A673 (cell line): ENCODE results near the gene ZNF579. TPM values are rescaled to one million over a fixed set of nuclear protein-coding genes. Genes with fewer than 3 reads are reported as not detected.

Experiments
- BruUV-seq: library from RNA; stranded (reverse); fragments of 400-500 nt; replicated peaks from 2 replicates; lab custom pipeline; 2021; lab: Mats Ljungman, UMichigan
- CTCF ChIA-PET: fragments of 300-600 bp; sonication (Branson Sonifier 250); formaldehyde crosslinking; loops from one replicate; lab custom pipeline; 2022; ENCODE audit warnings: antibody characterized with exemption; lab: Charles Lee
- POLR2A ChIA-PET: fragments of 300-600 bp; sonication (Branson Sonifier 250); formaldehyde crosslinking; loops from one replicate; lab custom pipeline; 2022; ENCODE audit warnings: antibody characterized with exemption; ENCODE audit not compliant: low non-redundant PET; lab: Charles Lee
- DNase-seq: peaks from one replicate; pipeline ENCODE4 v3.0.0-alpha.2; 2015; ENCODE audit warnings: low spot score
- H3K27ac ChIP-seq: fragments of 200-600 bp; sonication (generic); 2 replicates; pipeline ENCODE4 v1.5.1; 2016; ENCODE audit warnings: mixed run types, low read depth, mild to moderate bottlenecking, mixed read lengths, antibody characterized with exemption, low read length; ENCODE audit not compliant: poor library complexity, severe bottlenecking
- H3K27me3 ChIP-seq: fragments of 200-600 bp; sonication (generic); replicated peaks from 2 replicates; pipeline ENCODE4 v1.6.1; 2017; ENCODE audit warnings: mixed run types, low read depth, mild to moderate bottlenecking, mixed read lengths, antibody characterized with exemption, low read length; ENCODE audit not compliant: insufficient read depth, poor library complexity
- H3K36me3 ChIP-seq: fragments of 200-600 bp; sonication (generic); 2 replicates; pipeline ENCODE4 v1.6.1; 2016; ENCODE audit warnings: mixed run types, mild to moderate bottlenecking, mixed read lengths, antibody characterized with exemption, low read length; ENCODE audit not compliant: insufficient read depth, poor library complexity, severe bottlenecking
- H3K4me1 ChIP-seq: fragments of 200-600 bp; sonication (generic); 2 replicates; pipeline ENCODE4 v1.6.1; 2017; ENCODE audit warnings: mixed run types, mild to moderate bottlenecking, mixed read lengths, antibody characterized with exemption, low read length; ENCODE audit not compliant: insufficient read depth, poor library complexity, severe bottlenecking
- H3K4me3 ChIP-seq: fragments of 200-600 bp; sonication (generic); 2 replicates; pipeline ENCODE4 v1.5.1; 2016; ENCODE audit warnings: low read depth, mixed run types, mild to moderate bottlenecking, mixed read lengths, low read length; ENCODE audit not compliant: poor library complexity, severe bottlenecking
- H3K9me3 ChIP-seq: fragments of 200-600 bp; sonication (generic); 2 replicates; pipeline ENCODE4 v1.6.1; 2016; ENCODE audit warnings: mixed run types, low read depth, mild to moderate bottlenecking, mixed read lengths, antibody characterized with exemption, low read length; ENCODE audit not compliant: poor library complexity, severe bottlenecking
- EZH2 ChIP-seq: fragments of 200-600 bp; sonication (generic); IDR thresholded peaks from 2 replicates; pipeline ENCODE4 v1.6.1; 2017; ENCODE audit warnings: borderline replicate concordance, low read depth, mild to moderate bottlenecking, mixed read lengths, antibody characterized with exemption, low read length; ENCODE audit not compliant: poor library complexity, severe bottlenecking
- intact Hi-C: fragments of 100-400 bp; cut with micrococcal nuclease; formaldehyde crosslinking; loops from one replicate; pipeline ENCODE4 v1.10.0; 2022; ENCODE audit not compliant: unreplicated experiment
- total RNA-seq: library from RNA; stranded (reverse); gene quantifications from 2 replicates; pipeline ENCODE4 v1.2.3, GENCODE V29; 2021
- TF ChIP-seq, protein P1 (sequence below): fragments of 300-800, 200-600 bp; sonication (generic); conservative IDR thresholded peaks from 2 replicates; pipeline ENCODE4 v1.5.1; 2017; ENCODE audit warnings: low read depth, mild to moderate bottlenecking, antibody characterized with exemption, low read length, moderate library complexity, mixed read lengths

Gene ZNF579
- total RNA-seq, 1 experiment from 2014 or later: 27.5 TPM

DNA sequence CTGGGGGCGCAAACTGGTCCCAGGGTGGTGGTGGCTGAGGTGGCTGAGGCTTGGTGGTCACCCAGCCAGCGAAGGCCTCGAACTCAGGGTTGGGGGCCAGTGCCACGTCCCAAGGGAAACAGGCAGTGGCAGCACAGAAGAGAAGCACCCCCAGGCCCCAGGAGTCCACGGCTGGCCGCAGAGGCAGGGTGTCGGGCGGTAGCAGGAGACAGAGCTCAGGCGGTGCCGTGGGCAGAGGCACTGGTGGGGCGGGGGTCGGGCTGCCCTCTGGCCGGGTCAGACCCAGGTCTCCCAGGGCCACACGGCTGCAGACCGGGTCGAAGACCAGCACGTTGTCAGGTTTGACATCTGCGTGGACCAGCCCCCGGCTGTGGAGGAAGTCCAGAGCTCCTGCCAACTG lies 39.6 kb downstream of the ZNF579 start:
- no peak for DNase-seq
- ChIA-PET CTCF (no interaction called here), POLR2A (no interaction called here)
- Histone ChIP-seq H3K4me1 (no peaks in the 10 kb centered on the region), H3K27me3 (no peaks in the 10 kb centered on the region), H3K9me3 (no peaks in the 10 kb centered on the region), H3K36me3 (no peaks in the 10 kb centered on the region), H3K4me3 (no peak overlapping the region), H3K27ac (no peak overlapping the region)
- intact Hi-C loops: no loop called here
- no peak for TF ChIP-seq EZH2
- TF ChIP-seq, protein P1, sequence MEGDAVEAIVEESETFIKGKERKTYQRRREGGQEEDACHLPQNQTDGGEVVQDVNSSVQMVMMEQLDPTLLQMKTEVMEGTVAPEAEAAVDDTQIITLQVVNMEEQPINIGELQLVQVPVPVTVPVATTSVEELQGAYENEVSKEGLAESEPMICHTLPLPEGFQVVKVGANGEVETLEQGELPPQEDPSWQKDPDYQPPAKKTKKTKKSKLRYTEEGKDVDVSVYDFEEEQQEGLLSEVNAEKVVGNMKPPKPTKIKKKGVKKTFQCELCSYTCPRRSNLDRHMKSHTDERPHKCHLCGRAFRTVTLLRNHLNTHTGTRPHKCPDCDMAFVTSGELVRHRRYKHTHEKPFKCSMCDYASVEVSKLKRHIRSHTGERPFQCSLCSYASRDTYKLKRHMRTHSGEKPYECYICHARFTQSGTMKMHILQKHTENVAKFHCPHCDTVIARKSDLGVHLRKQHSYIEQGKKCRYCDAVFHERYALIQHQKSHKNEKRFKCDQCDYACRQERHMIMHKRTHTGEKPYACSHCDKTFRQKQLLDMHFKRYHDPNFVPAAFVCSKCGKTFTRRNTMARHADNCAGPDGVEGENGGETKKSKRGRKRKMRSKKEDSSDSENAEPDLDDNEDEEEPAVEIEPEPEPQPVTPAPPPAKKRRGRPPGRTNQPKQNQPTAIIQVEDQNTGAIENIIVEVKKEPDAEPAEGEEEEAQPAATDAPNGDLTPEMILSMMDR: no peak
- BruUV-seq: no TSS peak

- Histone ChIP-seq H3K27me3 (no peaks in the 10 kb centered on the region), H3K9me3 (no peaks in the 10 kb centered on the region), H3K27ac (no peak overlapping the region), H3K36me3 (no peaks in the 10 kb centered on the region), H3K4me1 (no peaks in the 10 kb centered on the region), H3K4me3 (no peak overlapping the region)
- DNase-seq: no peak
- no peak for TF ChIP-seq EZH2
- TF ChIP-seq, protein P1: no peak
- ChIA-PET CTCF (no interaction called here), POLR2A (no interaction called here)
- intact Hi-C loops: no loop called here
- BruUV-seq: no TSS peak
Measured at GRCh38 chr19:55540619-55541018, 40.0 kb downstream of the ZNF579 start.

DNA sequence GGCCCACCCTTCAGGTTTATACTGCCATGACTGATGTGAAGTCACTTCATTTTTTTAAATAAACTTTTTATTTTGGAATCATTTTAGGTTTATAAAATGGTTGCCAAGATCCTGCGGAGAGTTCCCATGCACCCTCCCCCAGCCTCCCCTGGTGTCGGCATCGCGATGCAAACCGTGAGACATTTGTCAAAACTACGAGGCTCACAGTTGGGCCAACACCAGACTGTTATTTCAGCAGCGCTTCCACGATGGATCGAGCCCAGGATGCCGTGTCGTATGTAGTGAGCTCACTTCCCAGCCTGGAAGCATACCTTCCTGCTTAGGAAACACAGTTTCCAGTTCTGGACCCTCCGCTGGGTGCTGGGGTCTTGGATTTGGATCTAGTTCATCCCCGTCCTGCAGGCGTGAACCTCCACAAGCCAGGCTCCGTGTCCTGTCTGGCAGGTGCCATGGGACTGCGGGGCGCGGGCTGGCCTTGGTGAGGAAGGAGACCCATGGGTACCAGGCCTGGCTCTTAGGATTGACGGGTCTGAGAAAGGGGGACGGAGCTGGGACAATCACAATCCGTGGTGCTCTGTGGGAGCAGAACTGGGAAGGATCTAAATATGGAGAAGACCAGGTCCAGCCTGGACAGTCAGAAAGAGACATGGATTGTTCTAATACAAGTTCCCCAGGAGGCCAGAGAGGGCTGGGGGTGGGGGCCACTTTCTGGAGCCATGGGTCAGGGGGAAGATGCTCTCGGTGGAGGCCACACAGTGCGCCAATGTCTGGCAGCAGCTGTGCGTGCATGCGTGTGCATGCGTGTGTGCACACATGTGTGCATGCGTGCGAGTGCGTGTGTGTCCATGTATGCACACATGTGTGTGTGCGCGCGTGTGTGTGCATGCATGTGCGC lies 41.3 kb downstream of the ZNF579 start:
- CTCF ChIA-PET: no interaction called here
- no TSS peak for BruUV-seq
- H3K27ac ChIP-seq: no peak overlapping the region

More for the DNA sequence above, 41.3 kb downstream of the ZNF579 start:
- no peak for DNase-seq
- no peak overlapping the region for H3K4me3 ChIP-seq
- intact Hi-C loops: no loop called here
- no peaks in the 10 kb centered on the region for H3K36me3 ChIP-seq
- TF ChIP-seq EZH2: no peak
- TF ChIP-seq, protein P1: no peak
- H3K4me1 ChIP-seq: no peaks in the 10 kb centered on the region
- POLR2A ChIA-PET: no interaction called here
- no peaks in the 10 kb centered on the region for H3K9me3 ChIP-seq
- no peaks in the 10 kb centered on the region for H3K27me3 ChIP-seq
